ENCODE measurements around the gene KRT33A. TPM values are rescaled to one million over a fixed set of nuclear protein-coding genes. Genes with fewer than 3 reads are reported as not detected.
"Not testable (repeated sequence)": the region's sequence is repeated elsewhere in the genome, so short reads cannot be mapped to it uniquely, and the experiment has no call there.

KRT33A gene
- total RNA-seq, 1 experiment from 2014 or later, result not detected

GRCh38 chr17:41351177-41351576, 549 bp upstream of the KRT33A start:
- H3K36me3 Mint-ChIP-seq (ENCODE audit: insufficient read depth, unreplicated experiment), result no peaks in the 10 kb centered on the region
- peaks cover 3% of the 10 kb centered on the region for H3K9me3 Mint-ChIP-seq (ENCODE audit: low read depth, unreplicated experiment)
- H3K4me3 Mint-ChIP-seq (ENCODE audit: low read depth, unreplicated experiment), result no peak overlapping the region
- intact Hi-C loops (cut with micrococcal nuclease; ENCODE audit: unreplicated experiment), result no loop called here
- H3K27ac Mint-ChIP-seq (ENCODE audit: unreplicated experiment), result no peak overlapping the region
- BruUV-seq (replicated peaks), result no TSS peak
- H3K4me1 Mint-ChIP-seq (ENCODE audit: low read depth, unreplicated experiment), result peaks cover 7% of the 10 kb centered on the region
- no peak for DNase-seq
- CTCF ChIA-PET, result interaction anchor here (0.7 kb wide), 1 partner anchor 72 kb away, joined by 6 read pairs; no protein-coding TSS in a partner anchor
- no peak for TF ChIP-seq CTCF (IDR thresholded peaks at IDR 0.05; ENCODE audit: unreplicated experiment)
- peaks cover 13% of the 10 kb centered on the region for H3K27me3 Mint-ChIP-seq (ENCODE audit: unreplicated experiment)

- Mint-ChIP-seq H3K4me3 (ENCODE audit: low read depth, unreplicated experiment) (no peak overlapping the region), H3K27ac (ENCODE audit: unreplicated experiment) (no peak overlapping the region), H3K4me1 (ENCODE audit: low read depth, unreplicated experiment) (peaks cover 7% of the 10 kb centered on the region), H3K9me3 (ENCODE audit: low read depth, unreplicated experiment) (peaks cover 6% of the 10 kb centered on the region), H3K27me3 (ENCODE audit: unreplicated experiment) (peaks cover 13% of the 10 kb centered on the region), H3K36me3 (ENCODE audit: insufficient read depth, unreplicated experiment) (no peaks in the 10 kb centered on the region)
- TF ChIP-seq CTCF (IDR thresholded peaks at IDR 0.05; ENCODE audit: unreplicated experiment), result no peak
- no TSS peak for BruUV-seq (replicated peaks)
- CTCF ChIA-PET, result interaction anchor here (0.6 to 2.3 kb wide), 5 partner anchors 12 to 216 kb away, joined by 3 to 8 read pairs (median 3); no protein-coding TSS in a partner anchor
- DNase-seq, result no peak
- intact Hi-C loops (cut with micrococcal nuclease; ENCODE audit: unreplicated experiment), result no loop called here
Measured at GRCh38 chr17:41347869-41348760, 2.5 kb downstream of the KRT33A start.

GRCh38 chr17:41346421-41346820, 4.2 kb downstream of the KRT33A start:
- BruUV-seq (replicated peaks); H3K36me3 Mint-ChIP-seq (ENCODE audit: insufficient read depth, unreplicated experiment); H3K27me3 Mint-ChIP-seq (ENCODE audit: unreplicated experiment); DNase-seq; H3K4me3 Mint-ChIP-seq (ENCODE audit: low read depth, unreplicated experiment); H3K27ac Mint-ChIP-seq (ENCODE audit: unreplicated experiment); intact Hi-C loops (cut with micrococcal nuclease; ENCODE audit: unreplicated experiment); H3K9me3 Mint-ChIP-seq (ENCODE audit: low read depth, unreplicated experiment): not testable (repeated sequence)
- H3K4me1 Mint-ChIP-seq (ENCODE audit: low read depth, unreplicated experiment), result peaks cover 12% of the 10 kb centered on the region
- CTCF ChIA-PET, result interaction anchor here (0.6 to 1.1 kb wide), 2 partner anchors 71 to 571 kb away, joined by 4 to 7 read pairs; no protein-coding TSS in a partner anchor

GRCh38 chr17:41345992-41346391, 4.6 kb downstream of the KRT33A start:
- CTCF ChIA-PET, result no interaction called here
- H3K4me1 Mint-ChIP-seq (ENCODE audit: low read depth, unreplicated experiment), result peaks cover 16% of the 10 kb centered on the region
- DNase-seq, result no peak
- no peak overlapping the region for H3K27ac Mint-ChIP-seq (ENCODE audit: unreplicated experiment)
- no peak for TF ChIP-seq CTCF (IDR thresholded peaks at IDR 0.05; ENCODE audit: unreplicated experiment)
- peaks cover 4% of the 10 kb centered on the region for H3K9me3 Mint-ChIP-seq (ENCODE audit: low read depth, unreplicated experiment)
- H3K27me3 Mint-ChIP-seq (ENCODE audit: unreplicated experiment), result no peaks in the 10 kb centered on the region
- no peaks in the 10 kb centered on the region for H3K36me3 Mint-ChIP-seq (ENCODE audit: insufficient read depth, unreplicated experiment)
- no peak overlapping the region for H3K4me3 Mint-ChIP-seq (ENCODE audit: low read depth, unreplicated experiment)
- no TSS peak for BruUV-seq (replicated peaks)
- intact Hi-C loops (cut with micrococcal nuclease; ENCODE audit: unreplicated experiment), result no loop called here

GRCh38 chr17:41343029-41343428, 7.6 kb downstream of the KRT33A start:
- Mint-ChIP-seq H3K4me1 (ENCODE audit: low read depth, unreplicated experiment) (peaks cover 36% of the 10 kb centered on the region), H3K27ac (ENCODE audit: unreplicated experiment) (no peak overlapping the region), H3K4me3 (ENCODE audit: low read depth, unreplicated experiment) (no peak overlapping the region), H3K36me3 (ENCODE audit: insufficient read depth, unreplicated experiment) (no peaks in the 10 kb centered on the region), H3K27me3 (ENCODE audit: unreplicated experiment) (no peaks in the 10 kb centered on the region), H3K9me3 (ENCODE audit: low read depth, unreplicated experiment) (peaks cover 4% of the 10 kb centered on the region)
- intact Hi-C loops (cut with micrococcal nuclease; ENCODE audit: unreplicated experiment), result no loop called here
- CTCF ChIA-PET, result interaction anchor here (0.7 kb wide), 1 partner anchor 472 kb away, joined by 3 read pairs; no protein-coding TSS in a partner anchor
- no TSS peak for BruUV-seq (replicated peaks)
- DNase-seq, result no peak
- no peak for TF ChIP-seq CTCF (IDR thresholded peaks at IDR 0.05; ENCODE audit: unreplicated experiment)

Measured in Calu3 (cell line).